NOMO-1 (cell line): ENCODE measurements around the gene BMPR1B.

Experiments used
- DNase-seq, 2 experiments: peaks; one replicate each; lab custom pipeline; 2025; ENCODE audit not compliant: unreplicated experiment in 2 of 2; lab: John Stamatoyannopoulos, UW

The BMPR1B gene

GRCh38 chr4:94905511-94905910 lies 147.8 kb downstream of the BMPR1B start:
- DNase-seq: no peak

- DNase-seq: no peak
Observed at GRCh38 chr4:94909645-94910044, 151.9 kb downstream of the BMPR1B start.

- no peak for DNase-seq
Observed at GRCh38 chr4:94911106-94911505, 153.4 kb downstream of the BMPR1B start.

GRCh38 chr4:94912606-94913005 lies 154.9 kb downstream of the BMPR1B start:
- no peak for DNase-seq

- no peak for DNase-seq
Observed at GRCh38 chr4:94913316-94913715, 155.6 kb downstream of the BMPR1B start.

- no peak for DNase-seq
Observed at GRCh38 chr4:94917146-94917545, 159.4 kb downstream of the BMPR1B start.

- DNase-seq: no peak
Observed at GRCh38 chr4:94918543-94918942, 160.8 kb downstream of the BMPR1B start.

GRCh38 chr4:94920369-94920768 lies 162.6 kb downstream of the BMPR1B start:
- no peak for DNase-seq

- no peak for DNase-seq
Observed at GRCh38 chr4:94924566-94924965, 166.8 kb downstream of the BMPR1B start.

- no peak for DNase-seq
Observed at GRCh38 chr4:94925764-94926347, 168.1 kb downstream of the BMPR1B start.

GRCh38 chr4:94926936-94927335 lies 169.2 kb downstream of the BMPR1B start:
- DNase-seq: no peak

- no peak for DNase-seq
Observed at GRCh38 chr4:94927696-94928095, 169.9 kb downstream of the BMPR1B start.

GRCh38 chr4:94929696-94930095 lies 171.9 kb downstream of the BMPR1B start:
- DNase-seq: no peak

- DNase-seq: no peak
Observed at GRCh38 chr4:94931626-94932025, 173.9 kb downstream of the BMPR1B start.

GRCh38 chr4:94932366-94932765 lies 174.6 kb downstream of the BMPR1B start:
- DNase-seq: no peak

- no peak for DNase-seq
Observed at GRCh38 chr4:94933799-94934198, 176.0 kb downstream of the BMPR1B start.

- DNase-seq: no peak
Observed at GRCh38 chr4:94934201-94934600, 176.4 kb downstream of the BMPR1B start.

GRCh38 chr4:94934864-94935263 lies 177.1 kb downstream of the BMPR1B start:
- DNase-seq: no peak

- no peak for DNase-seq
Observed at GRCh38 chr4:94936854-94937253, 179.1 kb downstream of the BMPR1B start.

GRCh38 chr4:94939791-94940519 lies 182.2 kb downstream of the BMPR1B start:
- no peak for DNase-seq

- DNase-seq: no peak
Observed at GRCh38 chr4:94940520-94940908, 182.8 kb downstream of the BMPR1B start.

GRCh38 chr4:94941706-94942105 lies 184.0 kb downstream of the BMPR1B start:
- DNase-seq: no peak

- no peak for DNase-seq
Observed at GRCh38 chr4:94944726-94945125, 187.0 kb downstream of the BMPR1B start.
